ENCODE results near the gene TLE5.

DNA sequence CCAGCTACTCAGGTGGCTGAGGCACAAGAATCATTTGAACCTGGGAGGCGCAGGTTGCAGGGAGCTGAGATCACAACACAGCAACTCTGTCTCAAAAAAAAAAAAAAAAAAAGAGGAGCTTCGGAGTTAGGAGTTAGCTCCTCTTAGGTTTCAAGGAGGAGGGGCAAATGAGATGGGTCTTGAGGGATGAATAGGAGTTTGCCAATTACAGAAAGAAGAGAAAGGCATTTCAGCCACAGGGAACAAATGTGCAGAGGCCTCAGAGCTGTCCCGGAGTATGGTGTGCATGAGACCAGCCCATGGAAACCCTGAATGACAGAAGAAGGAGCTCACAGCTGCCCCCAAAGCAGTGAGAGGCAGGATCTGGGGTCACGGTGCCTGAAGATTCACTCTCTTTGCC lies 57.8 kb downstream of the TLE5 start:
- TF ChIP-seq, protein P1, sequence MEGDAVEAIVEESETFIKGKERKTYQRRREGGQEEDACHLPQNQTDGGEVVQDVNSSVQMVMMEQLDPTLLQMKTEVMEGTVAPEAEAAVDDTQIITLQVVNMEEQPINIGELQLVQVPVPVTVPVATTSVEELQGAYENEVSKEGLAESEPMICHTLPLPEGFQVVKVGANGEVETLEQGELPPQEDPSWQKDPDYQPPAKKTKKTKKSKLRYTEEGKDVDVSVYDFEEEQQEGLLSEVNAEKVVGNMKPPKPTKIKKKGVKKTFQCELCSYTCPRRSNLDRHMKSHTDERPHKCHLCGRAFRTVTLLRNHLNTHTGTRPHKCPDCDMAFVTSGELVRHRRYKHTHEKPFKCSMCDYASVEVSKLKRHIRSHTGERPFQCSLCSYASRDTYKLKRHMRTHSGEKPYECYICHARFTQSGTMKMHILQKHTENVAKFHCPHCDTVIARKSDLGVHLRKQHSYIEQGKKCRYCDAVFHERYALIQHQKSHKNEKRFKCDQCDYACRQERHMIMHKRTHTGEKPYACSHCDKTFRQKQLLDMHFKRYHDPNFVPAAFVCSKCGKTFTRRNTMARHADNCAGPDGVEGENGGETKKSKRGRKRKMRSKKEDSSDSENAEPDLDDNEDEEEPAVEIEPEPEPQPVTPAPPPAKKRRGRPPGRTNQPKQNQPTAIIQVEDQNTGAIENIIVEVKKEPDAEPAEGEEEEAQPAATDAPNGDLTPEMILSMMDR (IDR thresholded peaks at IDR 0.05; ENCODE audit: insufficient read depth, low read length): no peak
- TF ChIP-seq, protein P2, sequence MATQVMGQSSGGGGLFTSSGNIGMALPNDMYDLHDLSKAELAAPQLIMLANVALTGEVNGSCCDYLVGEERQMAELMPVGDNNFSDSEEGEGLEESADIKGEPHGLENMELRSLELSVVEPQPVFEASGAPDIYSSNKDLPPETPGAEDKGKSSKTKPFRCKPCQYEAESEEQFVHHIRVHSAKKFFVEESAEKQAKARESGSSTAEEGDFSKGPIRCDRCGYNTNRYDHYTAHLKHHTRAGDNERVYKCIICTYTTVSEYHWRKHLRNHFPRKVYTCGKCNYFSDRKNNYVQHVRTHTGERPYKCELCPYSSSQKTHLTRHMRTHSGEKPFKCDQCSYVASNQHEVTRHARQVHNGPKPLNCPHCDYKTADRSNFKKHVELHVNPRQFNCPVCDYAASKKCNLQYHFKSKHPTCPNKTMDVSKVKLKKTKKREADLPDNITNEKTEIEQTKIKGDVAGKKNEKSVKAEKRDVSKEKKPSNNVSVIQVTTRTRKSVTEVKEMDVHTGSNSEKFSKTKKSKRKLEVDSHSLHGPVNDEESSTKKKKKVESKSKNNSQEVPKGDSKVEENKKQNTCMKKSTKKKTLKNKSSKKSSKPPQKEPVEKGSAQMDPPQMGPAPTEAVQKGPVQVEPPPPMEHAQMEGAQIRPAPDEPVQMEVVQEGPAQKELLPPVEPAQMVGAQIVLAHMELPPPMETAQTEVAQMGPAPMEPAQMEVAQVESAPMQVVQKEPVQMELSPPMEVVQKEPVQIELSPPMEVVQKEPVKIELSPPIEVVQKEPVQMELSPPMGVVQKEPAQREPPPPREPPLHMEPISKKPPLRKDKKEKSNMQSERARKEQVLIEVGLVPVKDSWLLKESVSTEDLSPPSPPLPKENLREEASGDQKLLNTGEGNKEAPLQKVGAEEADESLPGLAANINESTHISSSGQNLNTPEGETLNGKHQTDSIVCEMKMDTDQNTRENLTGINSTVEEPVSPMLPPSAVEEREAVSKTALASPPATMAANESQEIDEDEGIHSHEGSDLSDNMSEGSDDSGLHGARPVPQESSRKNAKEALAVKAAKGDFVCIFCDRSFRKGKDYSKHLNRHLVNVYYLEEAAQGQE (IDR thresholded peaks at IDR 0.05; ENCODE audit: insufficient replicate concordance, low read depth): no peak
- TF ChIP-seq POLR2AphosphoS5 (IDR thresholded peaks at IDR 0.05; ENCODE audit: low read depth) (no peak), SPI1 (IDR thresholded peaks at IDR 0.05; ENCODE audit: borderline replicate concordance, low read depth) (no peak), GABPA (IDR thresholded peaks at IDR 0.05; ENCODE audit: low read depth) (no peak)
